Mononuclear cell (primary cell): ENCODE results near the gene SLC44A4. TPM values are rescaled to one million over a fixed set of nuclear protein-coding genes. Genes with fewer than 3 reads are reported as not detected.
"Not testable (repeated sequence)": the region's sequence is repeated elsewhere in the genome, so short reads cannot be mapped to it uniquely, and the experiment has no call there.

Experiments used
- H3K27me3 ChIP-seq: 2 replicates; pipeline ENCODE4 v1.6.0; 2011; ENCODE audit warnings: low read length, control low read depth; ENCODE audit not compliant: insufficient read depth
- H3K4me1 ChIP-seq: 2 replicates; pipeline ENCODE4 v1.5.1; 2011; ENCODE audit warnings: mild to moderate bottlenecking, low read length, control low read depth; ENCODE audit not compliant: insufficient read depth
- H3K4me3 ChIP-seq: 2 replicates; pipeline ENCODE4 v1.5.1; 2011; ENCODE audit warnings: mild to moderate bottlenecking, low read length, moderate library complexity
- H3K9me3 ChIP-seq: 2 replicates; pipeline ENCODE4 v1.5.1; 2011; ENCODE audit warnings: low read depth, mild to moderate bottlenecking, control low read depth, low read length
- total RNA-seq: library from RNA; depleted of rRNA; stranded (reverse); fragments of >200 nt; gene quantifications from one replicate; pipeline ENCODE4 v1.2.3, GENCODE V29; 2012

The SLC44A4 gene
- total RNA-seq, 1 donor, result 0.10 TPM

GRCh38 chr6:31821301-31822035 lies 57.3 kb downstream of the SLC44A4 start:
- no peaks in the 10 kb centered on the region for H3K9me3 ChIP-seq
- peak overlapping the region; percentile 62 for H3K4me3 ChIP-seq
- no peaks in the 10 kb centered on the region for H3K27me3 ChIP-seq
- H3K4me1 ChIP-seq, result peaks cover 70% of the 10 kb centered on the region

DNA sequence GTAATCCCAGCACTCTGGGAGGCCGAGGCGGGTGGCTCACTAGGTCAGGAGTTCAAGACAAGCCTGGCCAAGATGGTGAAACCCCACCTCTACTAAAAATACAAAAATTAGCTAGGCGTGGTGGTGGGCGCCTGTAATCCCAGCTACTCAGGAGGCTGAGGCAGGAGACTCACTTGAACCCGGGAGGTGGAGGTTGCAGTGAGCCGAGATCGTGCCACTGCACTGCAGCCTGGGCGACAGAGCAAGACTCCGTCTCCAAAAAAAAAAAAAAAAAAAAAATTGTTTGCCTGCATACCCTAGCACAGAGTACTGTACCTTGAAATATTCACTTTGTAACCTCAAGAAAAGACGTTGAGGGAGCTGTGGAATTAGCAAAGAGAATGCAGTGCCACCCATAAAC lies 58.4 kb downstream of the SLC44A4 start:
- not testable (repeated sequence) for H3K9me3 ChIP-seq, H3K4me3 ChIP-seq, H3K27me3 ChIP-seq
- H3K4me1 ChIP-seq, result peaks cover 64% of the 10 kb centered on the region

DNA sequence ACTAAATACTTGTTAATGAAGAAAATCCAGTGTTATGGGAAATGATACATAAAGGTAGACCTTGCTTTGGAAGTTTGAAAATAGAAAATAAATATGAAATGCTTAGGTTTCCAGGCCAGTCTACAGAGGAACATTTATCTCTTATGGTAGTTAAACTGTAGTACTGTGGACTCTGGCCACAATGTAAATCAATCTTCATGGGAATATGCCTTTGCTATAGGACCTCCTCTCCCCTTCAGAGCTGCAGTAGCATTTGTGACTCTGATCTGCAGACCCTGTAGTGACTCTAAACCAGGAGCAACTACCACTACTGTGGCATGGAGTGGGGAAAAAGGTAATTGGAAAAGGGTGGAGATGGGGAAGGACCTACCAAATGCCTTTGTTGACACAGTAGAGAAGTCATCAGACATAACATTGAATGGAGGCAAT lies 58.9 kb downstream of the SLC44A4 start:
- H3K27me3 ChIP-seq, result no peaks in the 10 kb centered on the region
- H3K4me1 ChIP-seq, result peaks cover 64% of the 10 kb centered on the region
- H3K4me3 ChIP-seq, result no peak overlapping the region
- no peaks in the 10 kb centered on the region for H3K9me3 ChIP-seq

GRCh38 chr6:31817929-31818511 lies 60.8 kb downstream of the SLC44A4 start:
- Histone ChIP-seq H3K4me1 (peaks cover 62% of the 10 kb centered on the region), H3K4me3 (peak overlapping the region; percentile 67)
- not testable (repeated sequence) for H3K27me3 ChIP-seq, H3K9me3 ChIP-seq

DNA sequence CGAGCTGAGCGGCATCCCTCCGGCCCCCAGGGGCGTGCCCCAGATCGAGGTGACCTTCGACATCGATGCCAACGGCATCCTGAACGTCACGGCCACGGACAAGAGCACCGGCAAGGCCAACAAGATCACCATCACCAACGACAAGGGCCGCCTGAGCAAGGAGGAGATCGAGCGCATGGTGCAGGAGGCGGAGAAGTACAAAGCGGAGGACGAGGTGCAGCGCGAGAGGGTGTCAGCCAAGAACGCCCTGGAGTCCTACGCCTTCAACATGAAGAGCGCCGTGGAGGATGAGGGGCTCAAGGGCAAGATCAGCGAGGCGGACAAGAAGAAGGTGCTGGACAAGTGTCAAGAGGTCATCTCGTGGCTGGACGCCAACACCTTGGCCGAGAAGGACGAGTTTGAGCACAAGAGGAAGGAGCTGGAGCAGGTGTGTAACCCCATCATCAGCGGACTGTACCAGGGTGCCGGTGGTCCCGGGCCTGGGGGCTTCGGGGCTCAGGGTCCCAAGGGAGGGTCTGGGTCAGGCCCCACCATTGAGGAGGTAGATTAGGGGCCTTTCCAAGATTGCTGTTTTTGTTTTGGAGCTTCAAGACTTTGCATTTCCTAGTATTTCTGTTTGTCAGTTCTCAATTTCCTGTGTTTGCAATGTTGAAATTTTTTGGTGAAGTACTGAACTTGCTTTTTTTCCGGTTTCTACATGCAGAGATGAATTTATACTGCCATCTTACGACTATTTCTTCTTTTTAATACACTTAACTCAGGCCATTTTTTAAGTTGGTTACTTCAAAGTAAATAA lies 61.5 kb downstream of the SLC44A4 start:
- H3K27me3 ChIP-seq, H3K9me3 ChIP-seq: not testable (repeated sequence)
- peaks cover 62% of the 10 kb centered on the region for H3K4me1 ChIP-seq
- peak overlapping the region; percentile 67 for H3K4me3 ChIP-seq

DNA sequence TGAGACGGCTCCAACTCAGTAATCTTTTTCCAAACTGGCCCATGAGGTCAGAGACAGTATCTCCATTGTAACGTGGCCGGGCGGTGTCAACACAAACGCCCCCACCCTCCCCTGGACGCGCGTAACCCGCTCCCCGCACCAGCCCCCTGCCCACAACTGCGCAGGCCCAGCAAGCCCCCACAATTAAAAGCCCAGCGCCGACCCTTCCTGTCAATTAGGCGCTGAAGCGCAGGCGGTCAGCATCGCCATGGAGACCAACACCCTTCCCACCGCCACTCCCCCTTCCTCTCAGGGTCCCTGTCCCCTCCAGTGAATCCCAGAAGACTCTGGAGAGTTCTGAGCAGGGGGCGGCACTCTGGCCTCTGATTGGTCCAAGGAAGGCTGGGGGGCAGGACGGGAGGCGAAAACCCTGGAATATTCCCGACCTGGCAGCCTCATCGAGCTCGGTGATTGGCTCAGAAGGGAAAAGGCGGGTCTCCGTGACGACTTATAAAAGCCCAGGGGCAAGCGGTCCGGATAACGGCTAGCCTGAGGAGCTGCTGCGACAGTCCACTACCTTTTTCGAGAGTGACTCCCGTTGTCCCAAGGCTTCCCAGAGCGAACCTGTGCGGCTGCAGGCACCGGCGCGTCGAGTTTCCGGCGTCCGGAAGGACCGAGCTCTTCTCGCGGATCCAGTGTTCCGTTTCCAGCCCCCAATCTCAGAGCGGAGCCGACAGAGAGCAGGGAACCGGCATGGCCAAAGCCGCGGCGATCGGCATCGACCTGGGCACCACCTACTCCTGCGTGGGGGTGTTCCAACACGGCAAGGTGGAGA lies 63.6 kb downstream of the SLC44A4 start, which contains the start of the genes HSPA1A and HSPA1L:
HSPA1A (plus strand) TSS at position 519 of the 814 bp plus-strand sequence; CDS start at position 733, 214 bp downstream.
HSPA1L (minus strand) TSS at position 259 of the 814 bp plus-strand sequence. CDS start 3,311 bp downstream, outside the sequence.
- no peaks in the 10 kb centered on the region for H3K27me3 ChIP-seq
- no peaks in the 10 kb centered on the region for H3K9me3 ChIP-seq
- peaks cover 49% of the 10 kb centered on the region for H3K4me1 ChIP-seq
- H3K4me3 ChIP-seq, result peak within 1 kb of the TSS; percentile 64

GRCh38 chr6:31814677-31815024 lies 64.1 kb downstream of the SLC44A4 start:
- H3K9me3 ChIP-seq, result no peaks in the 10 kb centered on the region
- H3K4me3 ChIP-seq, result peak overlapping the region; percentile 64
- H3K4me1 ChIP-seq, result peaks cover 43% of the 10 kb centered on the region
- no peaks in the 10 kb centered on the region for H3K27me3 ChIP-seq

- Histone ChIP-seq H3K4me3 (no peak overlapping the region), H3K9me3 (no peaks in the 10 kb centered on the region), H3K4me1 (peaks cover 31% of the 10 kb centered on the region)
Observed at GRCh38 chr6:31813465-31813849, 65.3 kb downstream of the SLC44A4 start.

More at GRCh38 chr6:31813465-31813849, 65.3 kb downstream of the SLC44A4 start:
- H3K27me3 ChIP-seq, result no peaks in the 10 kb centered on the region

Other genes starting within 250 kb of the SLC44A4 start
- 81.3 TPM for gene BAG6, start 226.3 kb downstream of the SLC44A4 start, total RNA-seq
- gene APOM, start 223.1 kb downstream of the SLC44A4 start, total RNA-seq, result 3.0 TPM
- 14.6 TPM for gene C6orf47, start 218.2 kb downstream of the SLC44A4 start, total RNA-seq
- 11.9 TPM for gene GPANK1, start 214.0 kb downstream of the SLC44A4 start, total RNA-seq
- 124 TPM for gene CSNK2B, start 212.9 kb downstream of the SLC44A4 start, total RNA-seq
- gene LY6G5B, start 209.0 kb downstream of the SLC44A4 start, total RNA-seq, result 9.8 TPM
- 1.2 TPM for gene LY6G5C, start 197.9 kb downstream of the SLC44A4 start, total RNA-seq
- 36.9 TPM for gene ABHD16A, start 175.7 kb downstream of the SLC44A4 start, total RNA-seq
- 7.7 TPM for gene LY6G6F, start 172.1 kb downstream of the SLC44A4 start, total RNA-seq
- 1.0 TPM for gene LY6G6D, start 163.6 kb downstream of the SLC44A4 start, total RNA-seq
- not detected for gene LY6G6C, start 157.3 kb downstream of the SLC44A4 start, total RNA-seq
- gene MPIG6B, start 155.6 kb downstream of the SLC44A4 start, total RNA-seq, result 11.5 TPM
- gene DDAH2, start 149.7 kb downstream of the SLC44A4 start, total RNA-seq, result 9.8 TPM
- gene CLIC1, start 142.5 kb downstream of the SLC44A4 start, total RNA-seq, result 421 TPM
- gene MSH5, start 139.0 kb downstream of the SLC44A4 start, total RNA-seq, result 6.1 TPM
- gene SAPCD1, start 116.3 kb downstream of the SLC44A4 start, total RNA-seq, result 0.63 TPM
- gene VWA7, start 101.7 kb downstream of the SLC44A4 start, total RNA-seq, result 0.31 TPM
- gene VARS1, start 83.2 kb downstream of the SLC44A4 start, total RNA-seq, result 12.3 TPM
- 15.4 TPM for gene LSM2, start 72.0 kb downstream of the SLC44A4 start, total RNA-seq
- 2.7 TPM for gene HSPA1L, start 63.7 kb downstream of the SLC44A4 start, total RNA-seq
- gene HSPA1A, start 63.5 kb downstream of the SLC44A4 start, total RNA-seq, result 16.6 TPM
- gene HSPA1B, start 51.3 kb downstream of the SLC44A4 start, total RNA-seq, result 13.3 TPM
- gene NEU1, start 16.2 kb downstream of the SLC44A4 start, total RNA-seq, result 19.4 TPM
- gene EHMT2, start 18.7 kb upstream of the SLC44A4 start, total RNA-seq, result 14.4 TPM
- 0.21 TPM for gene ZBTB12, start 23.1 kb upstream of the SLC44A4 start, total RNA-seq
- 2.5 TPM for gene C2, start 48.7 kb upstream of the SLC44A4 start, total RNA-seq
- 3.1 TPM for gene CFB, start 67.1 kb upstream of the SLC44A4 start, total RNA-seq
- gene NELFE, start 80.0 kb upstream of the SLC44A4 start, total RNA-seq, result 47.8 TPM
- 44.8 TPM for gene SKIC2, start 80.2 kb upstream of the SLC44A4 start, total RNA-seq
- 16.1 TPM for gene DXO, start 93.1 kb upstream of the SLC44A4 start, total RNA-seq
- gene C4A, start 103.1 kb upstream of the SLC44A4 start, total RNA-seq, result 0.94 TPM
- 1.0 TPM for gene C4B, start 135.8 kb upstream of the SLC44A4 start, total RNA-seq
- not detected for gene CYP21A2, start 159.4 kb upstream of the SLC44A4 start, total RNA-seq
- gene TNXB, start 230.3 kb upstream of the SLC44A4 start, total RNA-seq, result 2.8 TPM
- 32.0 TPM for gene ATF6B, start 249.2 kb upstream of the SLC44A4 start, total RNA-seq